SH-SY5Y (cell line): ENCODE data around the gene CCDC158.

Experiments
- GATA2 ChIP-seq: IDR thresholded peaks from 2 replicates; pipeline ENCODE4 v1.6.1; 2011; ENCODE audit warnings: mild to moderate bottlenecking, low read depth, low read length
- GATA3 ChIP-seq: IDR thresholded peaks from 2 replicates; pipeline ENCODE4 v1.6.1; 2011; ENCODE audit warnings: low read depth, mild to moderate bottlenecking, low read length, moderate library complexity

DNA sequence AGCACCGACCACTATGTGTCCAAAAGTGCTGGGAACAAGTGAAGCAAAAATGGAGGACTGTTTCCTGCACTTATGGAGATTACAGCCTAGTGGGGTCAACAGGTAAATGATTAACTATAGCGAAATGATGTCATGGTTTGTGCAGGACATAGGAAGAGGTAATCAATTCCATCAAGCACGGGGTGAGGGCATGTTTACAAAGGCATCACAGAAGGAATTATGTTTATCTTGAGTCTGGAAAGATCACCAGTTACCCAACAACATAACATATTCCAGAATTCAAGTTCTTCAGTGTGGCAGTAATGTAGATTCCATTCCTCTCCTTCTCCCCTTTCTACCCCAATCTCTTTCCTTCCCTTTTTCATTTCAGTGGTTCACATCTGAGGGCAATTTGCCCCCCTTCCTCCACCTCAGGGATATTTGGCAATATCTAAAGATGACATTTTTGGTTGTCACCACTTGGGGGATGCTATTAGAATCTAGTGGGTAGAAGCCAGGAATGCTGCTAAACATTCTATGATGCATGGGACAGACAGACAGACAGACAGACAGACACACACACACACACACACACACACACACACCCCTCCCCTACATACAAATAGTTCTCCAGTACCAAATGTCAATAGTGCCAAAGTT, 145.3 kb downstream of the CCDC158 start:
- no peak for TF ChIP-seq GATA2
- no peak for TF ChIP-seq GATA3
